ENCODE measurements around the gene DOHH. TPM values are rescaled to one million over a fixed set of nuclear protein-coding genes. Genes with fewer than 3 reads are reported as not detected.
A peak's percentile ranks its signal among the peaks of the same experiment; 100 is the strongest.

Gene DOHH
- total RNA-seq, 1 experiment from 2014 or later = 0.89 TPM

DNA sequence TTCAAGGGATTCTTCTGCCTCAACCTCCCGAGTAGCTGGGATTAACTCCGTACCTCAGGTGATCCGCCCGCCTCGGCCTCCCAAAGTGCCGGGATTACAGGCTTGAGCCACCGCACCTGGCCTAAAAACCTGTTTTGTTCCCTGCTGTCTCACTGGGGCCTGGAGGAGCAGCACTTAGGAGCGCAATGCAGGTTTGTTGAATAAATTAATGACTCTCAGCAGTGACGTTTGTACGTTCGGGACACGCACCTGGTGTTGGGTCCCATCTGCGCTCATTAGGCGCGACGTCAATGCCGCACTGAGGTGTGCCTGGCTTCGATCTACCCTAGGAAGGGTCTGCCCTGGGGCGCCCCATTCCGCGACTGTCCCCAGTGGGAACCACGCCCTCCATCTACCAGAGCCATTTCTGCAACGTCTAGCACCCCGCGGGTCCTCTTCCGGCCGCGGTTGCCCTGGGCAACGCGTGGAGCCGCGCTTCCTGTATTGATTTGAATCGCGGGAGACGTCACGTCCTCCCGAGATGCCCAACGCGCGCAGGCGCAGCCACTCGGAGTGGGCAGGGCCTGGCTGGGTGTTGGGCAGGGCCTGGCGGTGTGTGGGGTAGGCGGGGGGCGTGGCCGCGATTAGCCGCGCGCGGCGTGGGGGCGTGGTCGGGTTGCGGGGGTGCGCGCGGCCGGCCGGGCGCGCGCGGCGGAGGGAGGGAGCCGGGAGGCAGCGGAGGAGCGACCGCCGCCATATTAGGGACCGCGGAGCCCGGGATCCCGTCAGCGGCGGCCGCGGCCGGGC is 5.3 kb upstream of the DOHH start, which contains the start of gene FZR1:
Gene FZR1, plus strand, starts transcription at position 714 of the 786 bp plus-strand sequence. CDS start 16,679 bp downstream, outside the sequence.
- Histone ChIP-seq H3K4me2 (ENCODE audit: low read depth, low read length, poor library complexity, severe bottlenecking) (peak within 1 kb of the TSS; percentile 89), H3K79me2 (ENCODE audit: low read length) (peaks cover 49% of the 10 kb centered on the region), H3K4me1 (ENCODE audit: low read length) (peaks cover 19% of the 10 kb centered on the region), H2AFZ (ENCODE audit: low read length) (peak within 1 kb of the TSS; percentile 96), H3K9ac (ENCODE audit: low read length) (peak within 1 kb of the TSS; percentile 97), H3K27me3 (ENCODE audit: low read length) (no peaks in the 10 kb centered on the region), H3K9me3 (ENCODE audit: low read length) (no peaks in the 10 kb centered on the region), H3K4me3 (ENCODE audit: low read length) (peak within 1 kb of the TSS; percentile 88), H3K27ac (ENCODE audit: low read length) (peak within 1 kb of the TSS; percentile 79), H3K36me3 (ENCODE audit: insufficient read depth, low read length) (no peaks in the 10 kb centered on the region), H4K20me1 (ENCODE audit: insufficient read depth, low read depth, low read length) (peaks cover 11% of the 10 kb centered on the region; the same call in 1 of the 2 replicates), H3K9me2 (replicated peaks; ENCODE audit: insufficient read depth, low read length) (no peaks in the 10 kb centered on the region)
- peak; percentile 100 for DNase-seq

DNA sequence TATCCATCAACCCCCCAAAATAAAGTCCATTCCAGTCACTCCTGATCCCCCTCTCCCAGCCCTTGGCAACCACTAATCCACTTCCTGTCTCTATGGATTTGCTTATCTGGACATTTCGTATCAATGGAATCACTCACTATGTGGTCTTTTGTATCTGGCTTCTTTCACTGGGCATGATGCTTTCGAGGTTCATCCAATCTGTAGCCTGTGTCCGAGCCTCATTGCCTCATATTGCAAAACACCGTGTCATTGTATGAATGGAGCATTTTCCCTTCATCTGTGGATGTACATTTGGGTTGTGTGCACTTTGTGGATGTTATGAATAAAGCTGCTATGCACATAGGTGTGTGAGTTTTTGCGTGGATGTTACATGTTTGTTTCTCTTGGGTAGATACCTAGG is 4.3 kb upstream of the DOHH start:
- H3K9me3 ChIP-seq (ENCODE audit: low read length) = no peaks in the 10 kb centered on the region
- H3K27me3 ChIP-seq (ENCODE audit: low read length) = no peaks in the 10 kb centered on the region
- H3K9me2 ChIP-seq (replicated peaks; ENCODE audit: insufficient read depth, low read length) = no peaks in the 10 kb centered on the region
- no peaks in the 10 kb centered on the region for H3K36me3 ChIP-seq (ENCODE audit: insufficient read depth, low read length)
- DNase-seq = no peak
- peaks cover 10% of the 10 kb centered on the region; the same call in 1 of the 2 replicates for H4K20me1 ChIP-seq (ENCODE audit: insufficient read depth, low read depth, low read length)
- peaks cover 20% of the 10 kb centered on the region for H3K4me1 ChIP-seq (ENCODE audit: low read length)
- peak overlapping the region; percentile 89 for H3K4me2 ChIP-seq (ENCODE audit: low read depth, low read length, poor library complexity, severe bottlenecking)
- peaks cover 46% of the 10 kb centered on the region for H3K79me2 ChIP-seq (ENCODE audit: low read length)
- peak overlapping the region; percentile 85 for H3K9ac ChIP-seq (ENCODE audit: low read length)
- H2AFZ ChIP-seq (ENCODE audit: low read length) = no peak overlapping the region
- H3K4me3 ChIP-seq (ENCODE audit: low read length) = peak overlapping the region; percentile 76; the same call in 1 of the 2 replicates
- no peak overlapping the region for H3K27ac ChIP-seq (ENCODE audit: low read length)

DNA sequence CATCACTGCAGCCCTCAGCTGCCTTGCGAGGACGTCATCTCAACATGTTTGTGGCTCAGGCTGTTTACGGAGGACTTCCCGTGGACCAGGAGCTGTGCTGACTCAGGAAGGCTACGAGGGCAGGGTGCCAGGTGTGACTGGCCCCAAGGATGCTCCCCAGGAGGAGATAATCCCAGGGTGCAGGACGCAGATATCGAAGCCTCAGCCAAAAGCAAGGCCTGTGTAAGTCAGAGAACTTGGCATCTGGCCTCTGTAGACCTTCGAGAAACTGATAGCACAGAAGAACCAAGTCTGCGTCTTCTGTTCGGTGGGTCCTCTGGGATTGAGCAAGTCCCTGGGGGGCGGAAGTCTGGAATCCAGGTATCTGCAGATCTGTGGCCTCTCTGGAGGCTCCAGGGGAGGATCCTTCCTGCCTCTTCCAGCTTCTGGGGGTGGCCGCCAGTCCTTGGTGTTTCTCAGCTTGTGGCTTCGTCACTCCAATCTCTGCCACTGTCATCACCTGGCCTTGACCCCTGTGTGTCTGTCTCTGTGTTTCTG is 2.6 kb upstream of the DOHH start:
- H3K4me3 ChIP-seq (ENCODE audit: low read length) = no peak overlapping the region
- H3K27ac ChIP-seq (ENCODE audit: low read length) = no peak overlapping the region
- H3K36me3 ChIP-seq (ENCODE audit: insufficient read depth, low read length) = no peaks in the 10 kb centered on the region
- no peaks in the 10 kb centered on the region for H3K9me2 ChIP-seq (replicated peaks; ENCODE audit: insufficient read depth, low read length)
- no peaks in the 10 kb centered on the region for H3K27me3 ChIP-seq (ENCODE audit: low read length)
- no peak overlapping the region for H2AFZ ChIP-seq (ENCODE audit: low read length)
- no peak overlapping the region for H3K4me2 ChIP-seq (ENCODE audit: low read depth, low read length, poor library complexity, severe bottlenecking)
- H3K9me3 ChIP-seq (ENCODE audit: low read length) = no peaks in the 10 kb centered on the region
- H3K79me2 ChIP-seq (ENCODE audit: low read length) = peaks cover 43% of the 10 kb centered on the region
- peaks cover 5% of the 10 kb centered on the region; the same call in 1 of the 2 replicates for H4K20me1 ChIP-seq (ENCODE audit: insufficient read depth, low read depth, low read length)
- no peak for DNase-seq
- H3K4me1 ChIP-seq (ENCODE audit: low read length) = peaks cover 28% of the 10 kb centered on the region
- H3K9ac ChIP-seq (ENCODE audit: low read length) = no peak overlapping the region

DNA sequence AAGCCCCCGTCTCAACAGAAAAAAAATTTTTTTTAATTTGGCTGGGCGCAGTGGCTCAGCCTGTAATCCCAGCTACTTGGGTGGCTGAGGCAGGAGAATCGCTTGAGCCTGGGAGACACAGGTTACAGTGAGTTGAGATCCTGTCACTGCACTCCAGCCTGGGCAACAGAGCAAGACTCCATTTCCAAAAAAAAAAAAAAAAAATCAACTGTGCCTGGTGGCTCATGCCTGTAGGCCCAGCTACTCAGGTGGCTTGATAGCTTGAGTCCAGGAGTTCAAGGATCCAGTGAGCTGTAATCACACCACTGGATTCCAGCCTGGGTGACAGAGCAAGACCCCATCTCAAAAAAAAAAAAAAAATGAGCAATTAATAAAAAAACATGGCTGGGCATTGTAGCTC is 1.3 kb upstream of the DOHH start:
- no peak overlapping the region for H3K9ac ChIP-seq (ENCODE audit: low read length)
- peaks cover 42% of the 10 kb centered on the region for H3K79me2 ChIP-seq (ENCODE audit: low read length)
- H3K4me2 ChIP-seq (ENCODE audit: low read depth, low read length, poor library complexity, severe bottlenecking) = no peak overlapping the region
- no peak overlapping the region for H2AFZ ChIP-seq (ENCODE audit: low read length)
- no peaks in the 10 kb centered on the region for H3K36me3 ChIP-seq (ENCODE audit: insufficient read depth, low read length)
- no peaks in the 10 kb centered on the region for H4K20me1 ChIP-seq (ENCODE audit: insufficient read depth, low read depth, low read length)
- H3K4me1 ChIP-seq (ENCODE audit: low read length) = peaks cover 19% of the 10 kb centered on the region
- DNase-seq = no peak
- no peak overlapping the region for H3K27ac ChIP-seq (ENCODE audit: low read length)
- no peaks in the 10 kb centered on the region for H3K9me3 ChIP-seq (ENCODE audit: low read length)
- no peaks in the 10 kb centered on the region for H3K27me3 ChIP-seq (ENCODE audit: low read length)
- H3K9me2 ChIP-seq (replicated peaks; ENCODE audit: insufficient read depth, low read length) = no peaks in the 10 kb centered on the region
- no peak overlapping the region for H3K4me3 ChIP-seq (ENCODE audit: low read length)

DNA sequence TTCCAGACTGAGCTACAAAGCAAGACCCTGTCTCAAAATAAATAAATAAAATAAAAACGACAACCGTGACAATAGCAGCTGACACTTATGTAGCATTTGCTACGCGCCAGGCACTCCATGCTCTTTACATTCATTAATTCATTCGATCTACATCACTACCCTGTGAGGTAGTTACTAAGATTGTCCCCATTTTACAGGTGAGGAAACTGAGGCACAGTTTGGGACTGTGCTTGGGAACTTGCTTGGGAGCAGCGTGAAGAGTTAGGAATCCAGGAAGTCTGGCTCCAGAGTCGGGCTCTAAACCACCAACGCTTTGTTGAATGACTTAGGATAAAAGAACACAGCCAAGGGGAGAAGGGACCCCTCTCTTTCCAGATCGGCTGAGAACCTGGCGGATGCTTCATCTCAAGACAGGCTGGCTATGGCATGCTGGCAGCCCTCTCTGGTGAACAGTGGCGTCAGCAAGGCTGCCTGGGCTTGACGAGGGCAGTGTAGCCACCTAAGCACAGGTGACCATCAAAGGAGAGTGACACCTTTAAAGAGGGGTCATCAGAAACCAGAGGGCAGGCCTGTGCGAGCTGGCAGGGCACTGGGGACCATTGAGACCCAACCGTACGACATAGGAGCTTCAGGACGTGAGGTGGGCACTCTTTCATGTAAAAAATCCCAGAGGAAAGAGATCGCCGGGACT is 591 bp downstream of the DOHH start:
- H3K27ac ChIP-seq (ENCODE audit: low read length) = no peak overlapping the region; the same call in 1 of the 2 replicates
- no peaks in the 10 kb centered on the region for H3K9me2 ChIP-seq (replicated peaks; ENCODE audit: insufficient read depth, low read length)
- no peaks in the 10 kb centered on the region for H3K27me3 ChIP-seq (ENCODE audit: low read length)
- H3K9ac ChIP-seq (ENCODE audit: low read length) = peak overlapping the region; percentile 93
- peak overlapping the region; percentile 97 for H3K4me3 ChIP-seq (ENCODE audit: low read length)
- H3K36me3 ChIP-seq (ENCODE audit: insufficient read depth, low read length) = no peaks in the 10 kb centered on the region
- peak; percentile 56 for DNase-seq
- H2AFZ ChIP-seq (ENCODE audit: low read length) = peak overlapping the region; percentile 24; the same call in 1 of the 2 replicates
- no peaks in the 10 kb centered on the region for H3K9me3 ChIP-seq (ENCODE audit: low read length)
- peaks cover 36% of the 10 kb centered on the region for H3K79me2 ChIP-seq (ENCODE audit: low read length)
- H3K4me2 ChIP-seq (ENCODE audit: low read depth, low read length, poor library complexity, severe bottlenecking) = peak overlapping the region; percentile 91
- H4K20me1 ChIP-seq (ENCODE audit: insufficient read depth, low read depth, low read length) = no peaks in the 10 kb centered on the region
- H3K4me1 ChIP-seq (ENCODE audit: low read length) = peaks cover 13% of the 10 kb centered on the region

- H2AFZ ChIP-seq (ENCODE audit: low read length) = no peak overlapping the region
- no peaks in the 10 kb centered on the region for H4K20me1 ChIP-seq (ENCODE audit: insufficient read depth, low read depth, low read length)
- no peak overlapping the region for H3K9ac ChIP-seq (ENCODE audit: low read length)
- H3K4me3 ChIP-seq (ENCODE audit: low read length) = no peak overlapping the region
- H3K4me1 ChIP-seq (ENCODE audit: low read length) = peaks cover 9% of the 10 kb centered on the region
- H3K36me3 ChIP-seq (ENCODE audit: insufficient read depth, low read length) = no peaks in the 10 kb centered on the region
- no peaks in the 10 kb centered on the region for H3K9me2 ChIP-seq (replicated peaks; ENCODE audit: insufficient read depth, low read length)
- no peak overlapping the region for H3K4me2 ChIP-seq (ENCODE audit: low read depth, low read length, poor library complexity, severe bottlenecking)
- H3K27me3 ChIP-seq (ENCODE audit: low read length) = no peaks in the 10 kb centered on the region
- no peak for DNase-seq
- H3K27ac ChIP-seq (ENCODE audit: low read length) = no peak overlapping the region
- peaks cover 33% of the 10 kb centered on the region for H3K79me2 ChIP-seq (ENCODE audit: low read length)
- no peaks in the 10 kb centered on the region for H3K9me3 ChIP-seq (ENCODE audit: low read length)
Measured at GRCh38 chr19:3497757-3498520, 2.5 kb downstream of the DOHH start.

- Histone ChIP-seq H3K4me2 (ENCODE audit: low read depth, low read length, poor library complexity, severe bottlenecking) (no peak overlapping the region), H3K9me3 (ENCODE audit: low read length) (no peaks in the 10 kb centered on the region), H3K36me3 (ENCODE audit: insufficient read depth, low read length) (no peaks in the 10 kb centered on the region), H3K9me2 (replicated peaks; ENCODE audit: insufficient read depth, low read length) (no peaks in the 10 kb centered on the region), H3K4me3 (ENCODE audit: low read length) (no peak overlapping the region), H2AFZ (ENCODE audit: low read length) (no peak overlapping the region), H3K4me1 (ENCODE audit: low read length) (peaks cover 9% of the 10 kb centered on the region), H3K79me2 (ENCODE audit: low read length) (peaks cover 33% of the 10 kb centered on the region), H3K27me3 (ENCODE audit: low read length) (no peaks in the 10 kb centered on the region), H3K9ac (ENCODE audit: low read length) (no peak overlapping the region), H3K27ac (ENCODE audit: low read length) (no peak overlapping the region), H4K20me1 (ENCODE audit: insufficient read depth, low read depth, low read length) (no peaks in the 10 kb centered on the region)
- no peak for DNase-seq
Measured at GRCh38 chr19:3496392-3497273, 3.8 kb downstream of the DOHH start.
